HEK293 (cell line): ENCODE data around the gene SAFB.

Experiments
- BCL11A ChIP-seq: fragments of 450-650 bp; formaldehyde crosslinking; IDR thresholded peaks from 2 replicates; pipeline ENCODE4 v1.5.1; 2016; ENCODE audit warnings: low read depth, missing biosample characterization, missing genetic modification characterization
- GFI1B ChIP-seq: fragments of 450-650 bp; formaldehyde crosslinking; IDR thresholded peaks from 2 replicates; pipeline ENCODE4 v1.5.1; 2016; ENCODE audit warnings: missing biosample characterization, missing genetic modification characterization
- REPIN1 ChIP-seq: fragments of 450-650 bp; formaldehyde crosslinking; IDR thresholded peaks from 2 replicates; pipeline ENCODE4 v1.5.1; 2017; ENCODE audit warnings: missing biosample characterization, missing genetic modification characterization, low read depth
- SP7 ChIP-seq: fragments of 450-650 bp; formaldehyde crosslinking; IDR thresholded peaks from 2 replicates; pipeline ENCODE4 v1.5.1; 2016; ENCODE audit warnings: missing biosample characterization, missing genetic modification characterization
- ZBTB48 ChIP-seq: fragments of 450-650 bp; formaldehyde crosslinking; IDR thresholded peaks from 2 replicates; pipeline ENCODE4 v1.5.1; 2016; ENCODE audit warnings: missing biosample characterization, missing genetic modification characterization
- ZBTB7A ChIP-seq: fragments of 450-650 bp; formaldehyde crosslinking; IDR thresholded peaks from 2 replicates; pipeline ENCODE4 v1.5.1; 2016; ENCODE audit warnings: low read depth, missing biosample characterization, missing genetic modification characterization
- ZFP41 ChIP-seq: fragments of 450-650 bp; formaldehyde crosslinking; IDR thresholded peaks from 2 replicates; pipeline ENCODE4 v1.5.1; 2016; ENCODE audit warnings: missing biosample characterization, missing genetic modification characterization, borderline replicate concordance
- ZFP69B ChIP-seq: fragments of 450-650 bp; formaldehyde crosslinking; IDR thresholded peaks from 2 replicates; pipeline ENCODE4 v1.5.1; 2016; ENCODE audit warnings: missing biosample characterization, missing genetic modification characterization
- ZNF133 ChIP-seq: fragments of 450-650 bp; formaldehyde crosslinking; IDR thresholded peaks from 2 replicates; pipeline ENCODE4 v1.5.1; 2016; ENCODE audit warnings: missing biosample characterization, missing genetic modification characterization
- ZNF174 ChIP-seq: fragments of 450-650 bp; formaldehyde crosslinking; IDR thresholded peaks from 2 replicates; pipeline ENCODE4 v1.5.0; 2017; ENCODE audit warnings: missing biosample characterization, mild to moderate bottlenecking, missing genetic modification characterization
- ZNF223 ChIP-seq: fragments of 450-650 bp; formaldehyde crosslinking; IDR thresholded peaks from 2 replicates; pipeline ENCODE4 v1.5.1; 2016; ENCODE audit warnings: missing biosample characterization, missing genetic modification characterization
- ZNF426 ChIP-seq: fragments of 450-650 bp; formaldehyde crosslinking; IDR thresholded peaks from 2 replicates; pipeline ENCODE4 v1.5.1; 2017; ENCODE audit warnings: missing biosample characterization, missing genetic modification characterization, mild to moderate bottlenecking, inconsistent platforms, moderate library complexity
- ZNF521 ChIP-seq: fragments of 450-650 bp; formaldehyde crosslinking; IDR thresholded peaks from 2 replicates; pipeline ENCODE4 v1.5.1; 2017; ENCODE audit warnings: missing biosample characterization, mild to moderate bottlenecking, missing genetic modification characterization
- ZNF624 ChIP-seq: fragments of 450-650 bp; formaldehyde crosslinking; IDR thresholded peaks from 2 replicates; pipeline ENCODE4 v1.5.1; 2017; ENCODE audit warnings: missing biosample characterization, missing genetic modification characterization
- ZNF629 ChIP-seq: fragments of 450-650 bp; formaldehyde crosslinking; IDR thresholded peaks from 2 replicates; pipeline ENCODE4 v1.5.1; 2017; ENCODE audit warnings: missing biosample characterization, missing genetic modification characterization
- ZNF658 ChIP-seq: fragments of 450-650 bp; formaldehyde crosslinking; IDR thresholded peaks from 2 replicates; pipeline ENCODE4; 2016; ENCODE audit warnings: missing biosample characterization, missing genetic modification characterization
- ZNF747 ChIP-seq: fragments of 450-650 bp; formaldehyde crosslinking; IDR thresholded peaks from 2 replicates; pipeline ENCODE4 v1.5.1; 2016; ENCODE audit warnings: missing biosample characterization, missing genetic modification characterization
- ZSCAN16 ChIP-seq: fragments of 450-650 bp; formaldehyde crosslinking; IDR thresholded peaks from 2 replicates; pipeline ENCODE4 v1.5.1; 2016; ENCODE audit warnings: missing biosample characterization, missing genetic modification characterization
- TF ChIP-seq, protein P1 (sequence below): fragments of 450-650 bp; formaldehyde crosslinking; IDR thresholded peaks from 2 replicates; pipeline ENCODE4 v1.5.1; 2016; ENCODE audit warnings: missing biosample characterization, missing genetic modification characterization
- TF ChIP-seq, protein P2 (sequence below): fragments of 450-650 bp; formaldehyde crosslinking; IDR thresholded peaks from 2 replicates; pipeline ENCODE4 v1.5.1; 2016; ENCODE audit warnings: missing biosample characterization, missing genetic modification characterization
- TF ChIP-seq, protein P3 (sequence below): fragments of 450-650 bp; formaldehyde crosslinking; IDR thresholded peaks from 2 replicates; pipeline ENCODE4 v1.5.1; 2016; ENCODE audit warnings: missing biosample characterization, missing genetic modification characterization, low read depth
- TF ChIP-seq, protein P4 (sequence below): fragments of 450-650 bp; formaldehyde crosslinking; IDR thresholded peaks from 2 replicates; pipeline ENCODE4 v1.5.1; 2016; ENCODE audit warnings: missing biosample characterization, missing genetic modification characterization
- TF ChIP-seq, protein P5 (sequence below): fragments of 450-650 bp; formaldehyde crosslinking; IDR thresholded peaks from 2 replicates; pipeline ENCODE4 v1.5.1; 2017; ENCODE audit warnings: missing biosample characterization, missing genetic modification characterization
- TF ChIP-seq, protein P6 (sequence below): fragments of 450-650 bp; formaldehyde crosslinking; IDR thresholded peaks from 2 replicates; pipeline ENCODE4 v1.5.1; 2016; ENCODE audit warnings: missing biosample characterization, missing genetic modification characterization
- TF ChIP-seq, protein P7 (sequence below): fragments of 450-650 bp; formaldehyde crosslinking; IDR thresholded peaks from 2 replicates; pipeline ENCODE4 v1.5.1; 2016; ENCODE audit warnings: missing biosample characterization, missing genetic modification characterization

Gene SAFB

DNA sequence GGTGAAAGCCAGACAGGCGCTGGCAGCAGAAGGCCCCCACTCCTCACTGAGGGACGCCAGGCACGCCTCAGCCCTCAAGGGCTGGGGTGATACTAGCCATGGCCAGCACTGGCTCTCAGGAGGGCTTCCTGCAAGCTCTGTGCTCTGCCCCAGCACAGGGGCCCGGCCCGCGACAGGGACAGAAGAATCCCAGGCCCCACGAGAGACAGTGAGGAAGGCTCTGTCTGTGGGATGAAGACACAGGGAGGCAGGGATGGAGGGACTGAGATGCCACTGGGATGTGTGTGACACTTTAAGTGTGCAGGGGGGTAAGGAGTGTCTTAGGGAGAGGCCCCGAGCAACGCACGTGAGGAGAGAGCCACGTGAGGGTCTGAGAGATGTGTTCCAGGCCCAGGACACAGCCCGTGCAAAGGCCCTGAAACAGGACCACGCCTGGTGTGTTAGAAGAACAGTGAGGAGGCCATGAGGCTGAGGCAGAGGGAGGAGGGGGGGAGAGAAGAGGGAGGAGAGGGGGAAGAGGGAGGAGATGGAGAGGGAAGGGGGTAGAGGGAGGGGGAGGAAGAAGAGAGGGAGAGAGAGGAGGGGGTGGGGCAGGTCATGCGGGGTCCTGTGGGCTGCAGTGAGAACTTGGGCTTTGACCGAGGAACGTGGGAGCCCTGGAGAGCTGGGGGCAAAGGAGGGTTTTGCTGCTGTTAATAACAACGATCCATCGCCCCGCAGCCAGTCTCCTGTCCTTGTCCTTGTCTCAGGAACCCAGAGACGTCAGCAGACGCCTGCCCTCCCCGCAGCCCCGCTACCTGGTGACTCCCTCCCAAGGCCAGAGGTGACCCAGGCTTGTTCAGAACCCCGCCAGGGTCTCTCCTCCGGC is 74.4 kb downstream of the SAFB start (continued):
- TF ChIP-seq ZNF174 (tag by site-specific recombination) = no peak
- no peak for TF ChIP-seq ZFP41 (tag by site-specific recombination)
- peak; percentile 97 for TF ChIP-seq ZNF223 (tag by site-specific recombination)
- no peak for TF ChIP-seq ZNF133 (tag by site-specific recombination)
- TF ChIP-seq, protein P1, sequence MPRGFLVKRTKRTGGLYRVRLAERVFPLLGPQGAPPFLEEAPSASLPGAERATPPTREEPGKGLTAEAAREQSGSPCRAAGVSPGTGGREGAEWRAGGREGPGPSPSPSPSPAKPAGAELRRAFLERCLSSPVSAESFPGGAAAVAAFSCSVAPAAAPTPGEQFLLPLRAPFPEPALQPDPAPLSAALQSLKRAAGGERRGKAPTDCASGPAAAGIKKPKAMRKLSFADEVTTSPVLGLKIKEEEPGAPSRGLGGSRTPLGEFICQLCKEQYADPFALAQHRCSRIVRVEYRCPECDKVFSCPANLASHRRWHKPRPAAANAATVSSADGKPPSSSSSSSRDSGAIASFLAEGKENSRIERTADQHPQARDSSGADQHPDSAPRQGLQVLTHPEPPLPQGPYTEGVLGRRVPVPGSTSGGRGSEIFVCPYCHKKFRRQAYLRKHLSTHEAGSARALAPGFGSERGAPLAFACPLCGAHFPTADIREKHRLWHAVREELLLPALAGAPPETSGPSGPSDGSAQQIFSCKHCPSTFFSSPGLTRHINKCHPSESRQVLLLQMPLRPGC (tag by site-specific recombination) = peak; percentile 70; the same call in 1 of the 2 replicates
- TF ChIP-seq ZNF747 (tag by site-specific recombination) = no peak
- TF ChIP-seq, protein P2, sequence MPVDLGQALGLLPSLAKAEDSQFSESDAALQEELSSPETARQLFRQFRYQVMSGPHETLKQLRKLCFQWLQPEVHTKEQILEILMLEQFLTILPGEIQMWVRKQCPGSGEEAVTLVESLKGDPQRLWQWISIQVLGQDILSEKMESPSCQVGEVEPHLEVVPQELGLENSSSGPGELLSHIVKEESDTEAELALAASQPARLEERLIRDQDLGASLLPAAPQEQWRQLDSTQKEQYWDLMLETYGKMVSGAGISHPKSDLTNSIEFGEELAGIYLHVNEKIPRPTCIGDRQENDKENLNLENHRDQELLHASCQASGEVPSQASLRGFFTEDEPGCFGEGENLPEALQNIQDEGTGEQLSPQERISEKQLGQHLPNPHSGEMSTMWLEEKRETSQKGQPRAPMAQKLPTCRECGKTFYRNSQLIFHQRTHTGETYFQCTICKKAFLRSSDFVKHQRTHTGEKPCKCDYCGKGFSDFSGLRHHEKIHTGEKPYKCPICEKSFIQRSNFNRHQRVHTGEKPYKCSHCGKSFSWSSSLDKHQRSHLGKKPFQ = peak; percentile 50; the same call in 1 of the 2 replicates
- no peak for TF ChIP-seq REPIN1
- peak; percentile 6; the same call in 1 of the 2 replicates for TF ChIP-seq ZBTB7A (tag by site-specific recombination)
- TF ChIP-seq ZFP69B (tag by site-specific recombination) = peak; percentile 48; the same call in 1 of the 2 replicates
- TF ChIP-seq, protein P3, sequence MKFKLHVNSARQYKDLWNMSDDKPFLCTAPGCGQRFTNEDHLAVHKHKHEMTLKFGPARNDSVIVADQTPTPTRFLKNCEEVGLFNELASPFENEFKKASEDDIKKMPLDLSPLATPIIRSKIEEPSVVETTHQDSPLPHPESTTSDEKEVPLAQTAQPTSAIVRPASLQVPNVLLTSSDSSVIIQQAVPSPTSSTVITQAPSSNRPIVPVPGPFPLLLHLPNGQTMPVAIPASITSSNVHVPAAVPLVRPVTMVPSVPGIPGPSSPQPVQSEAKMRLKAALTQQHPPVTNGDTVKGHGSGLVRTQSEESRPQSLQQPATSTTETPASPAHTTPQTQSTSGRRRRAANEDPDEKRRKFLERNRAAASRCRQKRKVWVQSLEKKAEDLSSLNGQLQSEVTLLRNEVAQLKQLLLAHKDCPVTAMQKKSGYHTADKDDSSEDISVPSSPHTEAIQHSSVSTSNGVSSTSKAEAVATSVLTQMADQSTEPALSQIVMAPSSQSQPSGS = no peak
- TF ChIP-seq, protein P4, sequence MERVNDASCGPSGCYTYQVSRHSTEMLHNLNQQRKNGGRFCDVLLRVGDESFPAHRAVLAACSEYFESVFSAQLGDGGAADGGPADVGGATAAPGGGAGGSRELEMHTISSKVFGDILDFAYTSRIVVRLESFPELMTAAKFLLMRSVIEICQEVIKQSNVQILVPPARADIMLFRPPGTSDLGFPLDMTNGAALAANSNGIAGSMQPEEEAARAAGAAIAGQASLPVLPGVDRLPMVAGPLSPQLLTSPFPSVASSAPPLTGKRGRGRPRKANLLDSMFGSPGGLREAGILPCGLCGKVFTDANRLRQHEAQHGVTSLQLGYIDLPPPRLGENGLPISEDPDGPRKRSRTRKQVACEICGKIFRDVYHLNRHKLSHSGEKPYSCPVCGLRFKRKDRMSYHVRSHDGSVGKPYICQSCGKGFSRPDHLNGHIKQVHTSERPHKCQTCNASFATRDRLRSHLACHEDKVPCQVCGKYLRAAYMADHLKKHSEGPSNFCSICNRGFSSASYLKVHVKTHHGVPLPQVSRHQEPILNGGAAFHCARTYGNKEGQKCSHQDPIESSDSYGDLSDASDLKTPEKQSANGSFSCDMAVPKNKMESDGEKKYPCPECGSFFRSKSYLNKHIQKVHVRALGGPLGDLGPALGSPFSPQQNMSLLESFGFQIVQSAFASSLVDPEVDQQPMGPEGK (tag by site-specific recombination) = peak; percentile 83
- peak; percentile 31 for TF ChIP-seq SP7 (tag by site-specific recombination)
- TF ChIP-seq BCL11A = peak; percentile 69
- TF ChIP-seq, protein P5, sequence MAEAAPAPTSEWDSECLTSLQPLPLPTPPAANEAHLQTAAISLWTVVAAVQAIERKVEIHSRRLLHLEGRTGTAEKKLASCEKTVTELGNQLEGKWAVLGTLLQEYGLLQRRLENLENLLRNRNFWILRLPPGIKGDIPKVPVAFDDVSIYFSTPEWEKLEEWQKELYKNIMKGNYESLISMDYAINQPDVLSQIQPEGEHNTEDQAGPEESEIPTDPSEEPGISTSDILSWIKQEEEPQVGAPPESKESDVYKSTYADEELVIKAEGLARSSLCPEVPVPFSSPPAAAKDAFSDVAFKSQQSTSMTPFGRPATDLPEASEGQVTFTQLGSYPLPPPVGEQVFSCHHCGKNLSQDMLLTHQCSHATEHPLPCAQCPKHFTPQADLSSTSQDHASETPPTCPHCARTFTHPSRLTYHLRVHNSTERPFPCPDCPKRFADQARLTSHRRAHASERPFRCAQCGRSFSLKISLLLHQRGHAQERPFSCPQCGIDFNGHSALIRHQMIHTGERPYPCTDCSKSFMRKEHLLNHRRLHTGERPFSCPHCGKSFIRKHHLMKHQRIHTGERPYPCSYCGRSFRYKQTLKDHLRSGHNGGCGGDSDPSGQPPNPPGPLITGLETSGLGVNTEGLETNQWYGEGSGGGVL (tag by site-specific recombination) = peak; percentile 97
- TF ChIP-seq, protein P6, sequence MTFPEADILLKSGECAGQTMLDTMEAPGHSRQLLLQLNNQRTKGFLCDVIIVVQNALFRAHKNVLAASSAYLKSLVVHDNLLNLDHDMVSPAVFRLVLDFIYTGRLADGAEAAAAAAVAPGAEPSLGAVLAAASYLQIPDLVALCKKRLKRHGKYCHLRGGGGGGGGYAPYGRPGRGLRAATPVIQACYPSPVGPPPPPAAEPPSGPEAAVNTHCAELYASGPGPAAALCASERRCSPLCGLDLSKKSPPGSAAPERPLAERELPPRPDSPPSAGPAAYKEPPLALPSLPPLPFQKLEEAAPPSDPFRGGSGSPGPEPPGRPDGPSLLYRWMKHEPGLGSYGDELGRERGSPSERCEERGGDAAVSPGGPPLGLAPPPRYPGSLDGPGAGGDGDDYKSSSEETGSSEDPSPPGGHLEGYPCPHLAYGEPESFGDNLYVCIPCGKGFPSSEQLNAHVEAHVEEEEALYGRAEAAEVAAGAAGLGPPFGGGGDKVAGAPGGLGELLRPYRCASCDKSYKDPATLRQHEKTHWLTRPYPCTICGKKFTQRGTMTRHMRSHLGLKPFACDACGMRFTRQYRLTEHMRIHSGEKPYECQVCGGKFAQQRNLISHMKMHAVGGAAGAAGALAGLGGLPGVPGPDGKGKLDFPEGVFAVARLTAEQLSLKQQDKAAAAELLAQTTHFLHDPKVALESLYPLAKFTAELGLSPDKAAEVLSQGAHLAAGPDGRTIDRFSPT (tag by site-specific recombination) = 0 out of 2 replicates have a peak, but pooled peaks have one; percentile 68
- TF ChIP-seq ZSCAN16 (tag by site-specific recombination) = no peak
- TF ChIP-seq, protein P7, sequence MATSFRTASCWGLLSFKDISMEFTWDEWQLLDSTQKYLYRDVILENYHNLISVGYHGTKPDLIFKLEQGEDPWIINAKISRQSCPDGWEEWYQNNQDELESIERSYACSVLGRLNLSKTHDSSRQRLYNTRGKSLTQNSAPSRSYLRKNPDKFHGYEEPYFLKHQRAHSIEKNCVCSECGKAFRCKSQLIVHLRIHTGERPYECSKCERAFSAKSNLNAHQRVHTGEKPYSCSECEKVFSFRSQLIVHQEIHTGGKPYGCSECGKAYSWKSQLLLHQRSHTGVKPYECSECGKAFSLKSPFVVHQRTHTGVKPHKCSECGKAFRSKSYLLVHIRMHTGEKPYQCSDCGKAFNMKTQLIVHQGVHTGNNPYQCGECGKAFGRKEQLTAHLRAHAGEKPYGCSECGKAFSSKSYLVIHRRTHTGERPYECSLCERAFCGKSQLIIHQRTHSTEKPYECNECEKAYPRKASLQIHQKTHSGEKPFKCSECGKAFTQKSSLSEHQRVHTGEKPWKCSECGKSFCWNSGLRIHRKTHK (tag by site-specific recombination) = no peak
- no peak for TF ChIP-seq ZNF658
- no peak for TF ChIP-seq ZNF624
- no peak for TF ChIP-seq ZNF521
- peak; percentile 59; the same call in 1 of the 2 replicates for TF ChIP-seq ZNF629 (tag by site-specific recombination)
- no peak for TF ChIP-seq GFI1B (tag by site-specific recombination)
- TF ChIP-seq ZBTB48 (tag by site-specific recombination) = peak; percentile 45; the same call in 1 of the 2 replicates
- no peak for TF ChIP-seq ZNF426 (tag by site-specific recombination)
